ENCODE data around the gene C1orf35. TPM values are rescaled to one million over a fixed set of nuclear protein-coding genes. Genes with fewer than 3 reads are reported as not detected.

C1orf35 gene
- total and polyA plus RNA-seq, 2 experiments from 2014 or later: 12.3 to 24.6 TPM

DNA sequence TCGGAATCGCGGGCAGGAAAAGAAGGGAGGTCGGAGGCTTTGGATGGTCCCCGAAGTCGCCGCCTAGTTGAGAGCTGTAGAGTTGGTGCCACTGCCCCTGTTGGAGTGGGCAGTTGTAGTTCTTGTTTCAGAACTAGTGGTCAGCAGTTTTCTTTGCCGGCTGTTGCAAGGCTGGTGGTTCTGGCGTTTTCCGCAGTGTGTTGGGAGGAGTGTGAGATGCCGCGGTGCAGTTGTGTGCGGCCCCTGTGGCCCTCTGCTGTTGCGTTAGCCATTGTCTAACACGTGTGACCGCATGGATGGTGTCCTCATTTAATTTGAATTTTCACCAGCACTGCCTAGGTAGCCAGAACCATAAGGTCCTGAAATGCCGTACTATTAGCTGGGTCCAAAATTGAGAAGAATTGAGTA, 19.2 kb downstream of the C1orf35 start:
- WGBS (ENCODE audit: low lambda C conversion rate, missing lambda C conversion rate): under 1% methylated on average over 16 of the region's 17 CpGs
- H3K36me3 ChIP-seq (replicated peaks; ENCODE audit: insufficient read depth, low read depth): no peaks in the 10 kb centered on the region
- H3K27ac ChIP-seq: peak overlapping the region; percentile 100
- no peaks in the 10 kb centered on the region for H3K9me2 ChIP-seq (replicated peaks; ENCODE audit: insufficient read depth)
- H2AFZ ChIP-seq: no peak overlapping the region
- H3K27me3 ChIP-seq: no peaks in the 10 kb centered on the region
- no peak for TF ChIP-seq EZH2phosphoT487 (IDR thresholded peaks at IDR 0.05; ENCODE audit: low read depth, severe bottlenecking, unreplicated experiment)
- TF ChIP-seq, protein P1, sequence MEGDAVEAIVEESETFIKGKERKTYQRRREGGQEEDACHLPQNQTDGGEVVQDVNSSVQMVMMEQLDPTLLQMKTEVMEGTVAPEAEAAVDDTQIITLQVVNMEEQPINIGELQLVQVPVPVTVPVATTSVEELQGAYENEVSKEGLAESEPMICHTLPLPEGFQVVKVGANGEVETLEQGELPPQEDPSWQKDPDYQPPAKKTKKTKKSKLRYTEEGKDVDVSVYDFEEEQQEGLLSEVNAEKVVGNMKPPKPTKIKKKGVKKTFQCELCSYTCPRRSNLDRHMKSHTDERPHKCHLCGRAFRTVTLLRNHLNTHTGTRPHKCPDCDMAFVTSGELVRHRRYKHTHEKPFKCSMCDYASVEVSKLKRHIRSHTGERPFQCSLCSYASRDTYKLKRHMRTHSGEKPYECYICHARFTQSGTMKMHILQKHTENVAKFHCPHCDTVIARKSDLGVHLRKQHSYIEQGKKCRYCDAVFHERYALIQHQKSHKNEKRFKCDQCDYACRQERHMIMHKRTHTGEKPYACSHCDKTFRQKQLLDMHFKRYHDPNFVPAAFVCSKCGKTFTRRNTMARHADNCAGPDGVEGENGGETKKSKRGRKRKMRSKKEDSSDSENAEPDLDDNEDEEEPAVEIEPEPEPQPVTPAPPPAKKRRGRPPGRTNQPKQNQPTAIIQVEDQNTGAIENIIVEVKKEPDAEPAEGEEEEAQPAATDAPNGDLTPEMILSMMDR (IDR thresholded peaks at IDR 0.05; ENCODE audit: poor library complexity): no peak
- no peak for TF ChIP-seq EZH2 (IDR thresholded peaks at IDR 0.05; ENCODE audit: borderline replicate concordance)
- H3K4me3 ChIP-seq: peak overlapping the region; percentile 84
- no peaks in the 10 kb centered on the region for H3K9me3 ChIP-seq (ENCODE audit: low read depth)
- peak; percentile 40 for DNase-seq (ENCODE audit: low spot score)
- H4K20me1 ChIP-seq (ENCODE audit: insufficient read depth, poor library complexity, severe bottlenecking): peaks cover 58% of the 10 kb centered on the region
- peak overlapping the region; percentile 98 for H3K4me2 ChIP-seq
- peaks cover 52% of the 10 kb centered on the region for H3K4me1 ChIP-seq (ENCODE audit: insufficient read depth)
- H3K79me2 ChIP-seq: peaks cover 85% of the 10 kb centered on the region

DNA sequence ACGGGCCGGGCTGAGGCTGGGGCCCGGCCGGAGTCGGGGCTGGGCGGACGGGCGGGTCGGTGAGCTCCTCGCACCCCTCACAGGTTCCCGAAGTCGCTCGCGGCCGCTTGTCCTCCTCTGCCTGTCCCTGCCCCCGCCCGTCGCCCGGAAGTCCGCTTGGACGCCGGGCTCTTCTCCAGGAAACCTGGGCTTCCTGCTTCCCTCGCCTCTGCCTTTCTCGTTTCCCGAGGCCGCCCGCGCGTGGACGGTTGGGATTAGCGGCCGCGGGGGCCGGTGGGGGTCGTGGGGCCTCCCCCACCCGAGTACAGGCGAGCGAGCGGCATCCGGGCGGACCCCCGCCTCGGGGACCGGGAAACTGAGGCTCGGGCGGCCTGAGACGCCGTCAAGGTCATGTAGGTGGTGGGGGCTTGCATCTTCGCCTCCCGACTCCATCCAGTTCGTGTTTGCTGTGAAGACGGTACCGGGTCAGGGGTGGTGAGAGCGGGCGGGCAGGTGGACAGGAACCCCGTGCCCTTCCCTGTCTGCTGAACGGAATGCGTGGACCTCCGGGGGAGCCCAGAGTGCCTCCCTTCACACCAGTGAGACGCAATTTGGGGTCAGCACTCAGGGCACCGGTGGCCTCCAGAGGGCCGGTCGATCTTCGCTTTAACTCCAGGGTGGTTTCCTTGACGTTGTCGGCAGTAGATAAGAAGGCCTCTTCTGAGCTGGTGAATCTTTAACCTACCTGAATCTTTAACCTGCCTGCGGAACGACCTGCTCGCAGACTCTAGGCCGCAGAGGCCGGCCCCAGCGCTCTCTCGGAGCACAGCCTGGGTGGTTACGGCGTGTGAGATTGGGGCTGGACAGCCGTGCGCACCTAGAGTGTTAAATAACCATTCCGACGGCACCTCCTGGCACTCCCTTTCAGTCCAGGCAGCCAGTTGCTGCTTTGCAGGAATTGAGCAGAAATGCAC, 19.9 kb downstream of the C1orf35 start:
- H3K9me2 ChIP-seq (replicated peaks; ENCODE audit: insufficient read depth): no peaks in the 10 kb centered on the region
- H3K36me3 ChIP-seq (replicated peaks; ENCODE audit: insufficient read depth, low read depth): no peaks in the 10 kb centered on the region
- peaks cover 45% of the 10 kb centered on the region for H3K4me1 ChIP-seq (ENCODE audit: insufficient read depth)
- peak overlapping the region; percentile 98 for H3K4me2 ChIP-seq
- peaks cover 51% of the 10 kb centered on the region for H4K20me1 ChIP-seq (ENCODE audit: insufficient read depth, poor library complexity, severe bottlenecking)
- H3K4me3 ChIP-seq: peak overlapping the region; percentile 84
- no peaks in the 10 kb centered on the region for H3K27me3 ChIP-seq
- no peak for TF ChIP-seq EZH2phosphoT487 (IDR thresholded peaks at IDR 0.05; ENCODE audit: low read depth, severe bottlenecking, unreplicated experiment)
- TF ChIP-seq, protein P1 (IDR thresholded peaks at IDR 0.05; ENCODE audit: poor library complexity): no peak
- TF ChIP-seq EZH2 (IDR thresholded peaks at IDR 0.05; ENCODE audit: borderline replicate concordance): no peak
- no peak overlapping the region for H2AFZ ChIP-seq
- WGBS (ENCODE audit: low lambda C conversion rate, missing lambda C conversion rate): under 1% methylated on average over 67 of the region's 79 CpGs
- peak overlapping the region; percentile 100 for H3K27ac ChIP-seq
- peaks cover 78% of the 10 kb centered on the region for H3K79me2 ChIP-seq
- peak; percentile 78 for DNase-seq (ENCODE audit: low spot score)
- H3K9me3 ChIP-seq (ENCODE audit: low read depth): no peaks in the 10 kb centered on the region

DNA sequence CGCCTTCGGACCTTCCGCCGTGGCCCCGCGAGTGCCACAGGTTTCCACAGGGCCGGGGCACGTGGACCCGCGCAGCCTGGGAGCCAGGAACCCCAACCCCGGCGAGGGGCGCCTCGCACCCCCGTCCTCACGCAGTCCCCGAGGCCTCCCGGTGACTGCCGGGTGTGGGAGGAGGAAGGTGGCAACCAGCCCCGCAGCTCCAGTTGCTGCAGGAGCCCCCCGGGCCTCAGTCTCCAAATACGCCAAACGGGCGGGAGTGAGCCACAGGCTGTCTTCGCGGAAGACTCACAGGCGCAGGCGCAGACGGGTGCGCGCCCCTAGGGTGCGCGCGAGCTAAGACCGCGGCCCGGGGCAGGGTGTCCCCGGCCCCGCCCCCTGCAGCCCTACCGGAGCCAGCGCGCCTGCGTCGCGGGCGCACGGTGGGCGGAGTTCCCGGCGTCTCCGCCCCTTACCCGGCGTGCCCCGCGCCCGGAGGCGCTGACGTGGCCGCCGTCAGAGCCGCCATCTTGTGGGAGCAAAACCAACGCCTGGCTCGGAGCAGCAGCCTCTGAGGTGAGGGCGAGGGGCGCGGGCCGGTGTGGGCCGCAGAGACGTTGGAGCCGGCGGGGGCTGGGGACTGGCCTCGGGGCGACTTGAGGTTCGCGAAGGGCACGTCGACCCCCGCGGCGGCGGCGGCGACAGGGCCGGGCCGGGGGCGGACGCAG, 20.8 kb downstream of the C1orf35 start, which contains the start of gene ARF1:
ARF1 (plus strand) TSS at position 495 of the 704 bp plus-strand sequence. CDS start 14,407 bp downstream, outside the sequence.
- no peaks in the 10 kb centered on the region for H3K27me3 ChIP-seq
- H3K36me3 ChIP-seq (replicated peaks; ENCODE audit: insufficient read depth, low read depth): no peaks in the 10 kb centered on the region
- peaks cover 37% of the 10 kb centered on the region for H3K4me1 ChIP-seq (ENCODE audit: insufficient read depth)
- peak within 1 kb of the TSS; percentile 84 for H2AFZ ChIP-seq
- DNase-seq (ENCODE audit: low spot score): peak; percentile 99
- H4K20me1 ChIP-seq (ENCODE audit: insufficient read depth, poor library complexity, severe bottlenecking): peaks cover 43% of the 10 kb centered on the region
- peaks cover 70% of the 10 kb centered on the region for H3K79me2 ChIP-seq
- peak within 1 kb of the TSS; percentile 100 for H3K27ac ChIP-seq
- TF ChIP-seq, protein P1 (IDR thresholded peaks at IDR 0.05; ENCODE audit: poor library complexity): no peak
- no peak for TF ChIP-seq EZH2 (IDR thresholded peaks at IDR 0.05; ENCODE audit: borderline replicate concordance)
- no peak for TF ChIP-seq EZH2phosphoT487 (IDR thresholded peaks at IDR 0.05; ENCODE audit: low read depth, severe bottlenecking, unreplicated experiment)
- H3K4me3 ChIP-seq: peak within 1 kb of the TSS; percentile 84
- peak within 1 kb of the TSS; percentile 98 for H3K4me2 ChIP-seq
- no peaks in the 10 kb centered on the region for H3K9me2 ChIP-seq (replicated peaks; ENCODE audit: insufficient read depth)
- H3K9me3 ChIP-seq (ENCODE audit: low read depth): no peaks in the 10 kb centered on the region
- 4% methylated on average over 63 of the region's 87 CpGs for WGBS (ENCODE audit: low lambda C conversion rate, missing lambda C conversion rate)

All from hepatocyte (in vitro differentiated cells).